Activated T-cell treated with anti-CD3 and anti-CD28 coated beads for 4 hours (primary cell): Measurements from ENCODE around the gene MRPL58.

Experiments
- DNase-seq: peaks from one replicate; pipeline ENCODE4 v3.0.0-alpha.2; 2020

The MRPL58 gene

DNA sequence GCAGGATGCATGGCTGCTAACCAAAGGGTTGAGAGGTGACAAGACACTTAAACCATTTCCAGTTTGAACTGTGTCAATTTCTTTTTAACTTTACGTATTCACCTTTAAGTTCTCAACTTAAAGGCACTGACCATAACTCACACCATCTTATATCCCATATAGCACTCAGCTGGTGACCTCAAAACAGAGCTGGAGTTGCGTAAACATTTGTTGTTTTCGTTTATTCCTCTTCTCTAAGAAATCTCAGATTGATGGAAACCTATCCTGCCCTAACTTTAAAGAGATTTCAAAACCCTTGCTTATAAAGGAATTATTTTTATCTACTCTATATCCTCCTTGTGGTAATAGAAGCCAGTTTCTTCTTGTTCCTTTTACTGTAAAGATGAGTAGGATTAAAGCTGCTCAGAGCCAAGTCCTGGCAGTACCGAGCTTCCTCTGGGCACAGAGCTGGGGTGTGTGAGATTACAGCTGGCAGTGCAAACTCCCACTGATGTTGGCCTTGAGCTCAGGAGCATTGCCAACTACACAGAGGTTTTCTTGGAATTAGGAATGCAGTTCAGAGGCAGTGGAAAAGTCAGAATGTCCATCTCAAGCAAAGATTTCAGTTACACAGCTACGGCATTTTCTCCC is 35.9 kb downstream of the MRPL58 start:
- no peak for DNase-seq

DNA sequence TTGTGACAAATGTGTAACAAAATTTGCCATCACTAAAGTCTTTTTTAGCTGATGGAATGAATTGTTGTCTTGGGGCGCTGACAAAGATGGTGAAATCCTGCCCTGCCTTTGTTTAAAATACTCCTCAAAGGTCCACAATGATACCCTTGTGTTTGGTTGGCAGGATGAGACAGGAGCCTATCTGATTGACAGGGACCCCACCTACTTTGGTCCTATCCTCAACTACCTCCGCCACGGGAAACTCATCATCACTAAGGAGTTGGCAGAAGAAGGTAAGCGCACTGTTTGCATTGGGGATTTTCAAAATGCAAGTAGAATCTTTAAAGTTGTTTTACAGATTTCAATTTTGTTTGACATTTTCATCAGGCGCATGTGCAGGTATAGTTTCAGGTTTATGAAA is 36.6 kb downstream of the MRPL58 start:
- DNase-seq: no peak

DNA sequence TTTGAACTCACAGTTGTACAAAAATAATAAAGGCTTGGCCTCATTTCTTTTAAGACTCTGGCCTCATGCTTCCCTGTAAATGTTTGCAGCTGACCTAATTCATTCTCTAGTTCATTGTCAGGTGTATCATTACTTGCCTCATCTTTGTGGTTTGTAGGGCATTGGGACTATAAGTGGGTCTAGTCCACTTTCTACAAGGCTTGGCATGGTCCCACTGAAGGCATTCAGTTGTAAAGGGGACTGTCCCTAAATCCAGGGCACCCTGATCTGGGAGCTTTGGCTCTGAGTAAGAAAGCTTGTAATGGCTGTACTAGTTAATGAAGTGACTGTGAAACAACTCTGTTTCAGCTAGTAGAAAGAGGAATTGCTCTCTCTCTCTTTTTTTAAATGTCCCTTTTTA is 37.2 kb downstream of the MRPL58 start:
- no peak for DNase-seq

DNA sequence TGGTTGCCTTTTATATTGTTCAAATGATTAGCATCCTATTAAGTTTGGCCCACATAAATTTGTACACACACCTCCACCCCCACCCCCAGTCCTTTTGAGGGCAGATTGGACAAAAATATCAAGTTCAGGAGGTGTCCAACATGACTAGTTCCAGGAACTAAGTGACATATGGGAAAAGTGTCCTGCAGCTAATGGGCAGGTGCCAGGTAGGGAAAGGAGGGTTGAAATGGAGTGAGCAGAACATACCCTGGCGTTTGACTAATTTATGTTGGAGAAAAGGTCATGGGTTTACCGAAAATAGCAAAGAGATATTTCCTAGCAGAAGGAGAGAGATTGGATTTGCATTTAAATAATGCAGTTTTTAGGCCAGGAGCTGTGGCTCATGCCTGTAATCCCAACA is 39.5 kb downstream of the MRPL58 start:
- no peak for DNase-seq

DNA sequence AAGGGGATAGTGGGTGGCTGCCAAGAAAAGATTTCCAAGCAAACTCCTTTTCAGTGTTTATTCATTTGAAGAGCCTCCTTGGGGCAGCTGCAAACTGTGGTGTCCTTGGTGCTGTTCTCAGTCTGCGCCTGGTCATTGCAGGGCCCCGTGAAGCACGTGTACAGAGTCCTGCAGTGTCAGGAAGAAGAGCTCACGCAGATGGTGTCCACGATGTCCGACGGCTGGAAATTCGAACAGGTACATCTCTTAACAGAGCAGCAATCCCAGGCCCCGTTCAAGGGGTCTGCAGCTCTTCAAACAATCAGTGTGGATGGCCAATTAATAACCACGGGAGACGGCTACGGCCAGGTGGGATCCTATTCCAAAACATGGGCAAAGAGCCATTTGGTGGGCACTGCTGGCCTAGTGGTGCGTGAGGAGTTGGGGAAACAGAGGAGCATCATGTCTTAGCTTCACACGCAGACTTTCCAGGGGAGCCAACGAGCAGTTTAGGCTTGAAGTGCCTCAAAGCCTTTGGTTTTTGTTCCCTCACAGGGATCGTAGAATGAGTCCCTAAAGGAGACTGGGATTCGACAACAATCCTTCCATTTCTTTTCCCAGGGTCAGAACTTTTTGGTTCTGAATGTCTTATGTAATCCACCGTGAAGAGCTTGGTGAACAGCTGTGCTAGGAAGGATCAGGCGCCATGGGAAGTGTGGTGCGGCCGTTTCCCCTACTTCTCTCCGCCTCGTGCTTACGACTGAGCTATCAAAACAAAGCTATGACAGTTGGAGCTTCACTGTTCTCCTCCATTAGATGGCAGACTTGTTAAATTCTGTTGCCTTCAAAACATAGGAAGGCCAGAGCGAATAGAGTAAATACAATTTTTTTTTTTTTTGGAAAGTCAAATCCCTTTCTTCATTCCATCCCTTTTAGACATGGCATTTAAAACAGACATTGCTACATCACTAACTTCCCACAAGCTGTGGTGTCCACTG is 47.2 kb downstream of the MRPL58 start:
- no peak for DNase-seq

DNA sequence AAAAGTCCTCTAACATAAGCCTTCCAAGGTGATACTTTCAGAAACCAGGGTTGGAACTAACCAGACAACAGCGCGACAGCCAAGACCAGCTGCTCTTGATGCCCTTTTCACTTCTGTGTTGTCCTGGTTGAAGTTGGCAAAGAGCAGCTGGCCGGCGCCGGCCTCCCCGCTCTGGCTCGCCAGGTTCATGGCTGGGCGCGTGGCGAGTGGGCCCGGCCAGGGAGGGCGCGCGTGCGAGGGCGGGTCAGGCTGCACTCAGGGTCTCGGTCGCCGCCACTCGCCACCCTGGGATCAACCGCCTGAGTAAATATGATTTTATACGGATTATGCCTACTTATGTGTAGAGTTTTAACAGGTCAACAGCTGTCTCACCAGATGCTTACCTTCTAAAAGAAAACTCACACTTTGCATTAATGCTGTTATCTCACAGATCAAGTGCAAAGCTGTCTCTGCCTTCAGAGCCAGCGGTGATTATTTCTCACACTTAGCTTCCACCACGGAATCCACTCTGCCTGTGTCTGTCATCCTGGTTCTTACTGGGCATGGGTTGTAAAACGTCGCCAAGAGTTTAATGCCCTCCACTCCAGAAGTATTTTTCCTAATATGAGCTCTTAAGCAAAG is 48.1 kb downstream of the MRPL58 start:
- no peak for DNase-seq

DNA sequence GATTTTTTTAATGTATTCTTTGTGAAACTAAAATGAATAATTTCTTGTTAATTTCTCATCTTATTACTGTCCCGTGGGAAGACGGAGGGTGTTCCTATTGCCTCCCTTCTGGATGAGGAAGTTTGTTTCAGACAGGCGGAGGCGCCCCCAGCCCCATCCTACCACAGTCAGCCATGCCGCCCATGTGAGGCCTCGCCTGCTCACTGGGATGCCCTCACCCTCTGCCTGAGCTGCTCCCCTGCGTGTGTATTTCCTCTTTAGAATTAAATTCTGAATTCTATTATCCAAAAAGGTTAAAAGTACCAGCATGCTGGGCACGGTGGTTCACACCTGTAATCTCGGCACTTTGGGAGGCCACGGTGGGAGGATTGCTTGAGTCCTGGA is 48.6 kb downstream of the MRPL58 start:
- DNase-seq: no peak

DNA sequence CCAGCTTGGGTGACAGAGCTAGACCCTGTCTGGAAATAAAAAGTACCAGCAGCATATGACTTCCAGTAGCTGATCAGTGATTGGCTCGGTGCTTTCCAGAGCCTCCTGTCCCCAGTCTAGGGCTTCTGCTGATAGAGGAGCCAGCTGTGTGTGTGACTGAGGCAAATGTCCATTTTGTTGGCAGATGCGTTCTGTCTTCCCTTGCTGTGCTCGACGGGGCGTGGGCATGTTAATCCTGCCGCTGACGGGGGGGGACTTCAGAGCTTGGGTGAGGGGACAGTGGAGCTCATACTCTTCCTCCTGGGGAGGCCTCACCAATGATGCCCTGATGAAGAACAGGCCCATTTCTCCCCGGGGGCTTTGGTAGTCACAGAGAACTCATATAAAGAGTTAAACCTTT is 49.1 kb downstream of the MRPL58 start:
- no peak for DNase-seq

DNA sequence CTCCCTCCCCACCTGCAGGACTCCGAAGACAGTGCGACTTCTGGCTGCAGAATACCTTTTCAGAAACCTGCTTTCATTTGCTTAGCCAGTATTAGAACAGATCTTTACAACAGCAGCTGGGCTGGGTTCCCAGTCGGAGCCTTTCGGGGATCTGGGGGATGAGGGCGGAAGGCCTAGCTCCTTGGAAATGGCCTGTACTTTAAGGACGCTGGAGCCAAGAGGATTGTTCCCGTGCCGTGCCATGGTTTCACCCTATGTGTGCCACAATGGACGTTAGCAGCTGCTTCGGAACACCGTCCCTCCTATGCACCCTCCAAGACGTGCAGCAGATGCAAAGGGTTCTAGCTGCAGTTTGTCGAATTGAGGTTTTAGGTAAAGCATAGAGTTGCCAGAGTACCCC is 50.7 kb downstream of the MRPL58 start:
- no peak for DNase-seq

DNA sequence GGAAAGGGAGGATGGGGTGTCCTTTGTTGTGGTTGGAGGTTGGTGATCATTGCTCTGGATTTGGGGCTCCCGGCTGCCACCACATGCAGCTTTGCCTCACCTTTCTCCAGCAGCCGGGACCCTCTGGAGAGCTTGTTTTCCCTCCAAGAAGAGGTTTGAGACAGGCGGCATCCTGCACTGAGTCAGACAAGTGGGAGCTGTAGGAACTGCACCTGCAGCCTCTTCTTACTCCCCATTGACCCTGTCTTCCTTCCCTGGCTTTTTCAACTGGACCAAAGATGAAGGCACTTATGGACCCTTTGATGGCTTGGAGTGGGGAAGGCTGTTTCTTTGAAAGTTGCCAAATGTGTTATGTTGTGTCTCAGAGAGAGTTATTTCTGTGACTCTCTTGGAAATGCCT is 51.2 kb downstream of the MRPL58 start:
- no peak for DNase-seq

DNA sequence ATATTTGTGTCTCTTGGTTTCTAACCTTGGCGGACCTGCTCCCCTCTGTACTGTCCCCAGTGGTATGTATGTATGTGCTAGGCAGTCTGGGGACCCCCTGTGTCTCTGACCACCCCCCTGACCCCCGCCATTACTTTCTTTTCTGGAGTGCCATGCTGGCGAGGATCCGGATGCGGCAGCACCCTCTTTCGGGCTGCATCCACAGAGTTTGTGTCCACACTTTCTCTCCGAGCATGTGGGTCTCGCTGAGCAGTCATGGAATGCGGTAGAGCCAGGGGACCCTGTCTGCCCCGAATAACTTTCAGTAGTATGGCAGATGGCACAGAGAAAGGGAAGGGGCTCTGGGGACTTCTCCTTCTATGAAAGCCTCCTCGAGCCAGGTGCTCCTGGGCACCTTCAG is 51.6 kb downstream of the MRPL58 start:
- DNase-seq: no peak

DNA sequence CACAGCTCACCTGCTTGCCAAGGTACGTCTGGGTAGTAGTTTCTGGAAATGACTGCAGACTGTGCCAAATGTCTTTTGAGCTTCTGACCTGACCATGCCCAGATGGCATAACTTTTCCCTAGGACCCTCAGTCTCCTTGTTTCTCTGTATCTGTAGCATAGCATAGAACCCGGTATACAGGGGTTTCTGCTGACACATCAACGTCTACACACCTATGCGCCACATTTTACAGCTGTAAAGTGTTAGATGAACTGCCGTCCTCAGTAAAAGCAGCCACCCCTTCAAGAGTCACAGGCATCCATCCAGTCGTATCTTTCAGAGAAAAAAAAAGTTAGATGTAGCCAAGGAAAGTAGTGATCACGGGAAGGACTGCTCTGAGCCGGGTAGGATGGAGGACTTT is 52.0 kb downstream of the MRPL58 start:
- DNase-seq: no peak

DNA sequence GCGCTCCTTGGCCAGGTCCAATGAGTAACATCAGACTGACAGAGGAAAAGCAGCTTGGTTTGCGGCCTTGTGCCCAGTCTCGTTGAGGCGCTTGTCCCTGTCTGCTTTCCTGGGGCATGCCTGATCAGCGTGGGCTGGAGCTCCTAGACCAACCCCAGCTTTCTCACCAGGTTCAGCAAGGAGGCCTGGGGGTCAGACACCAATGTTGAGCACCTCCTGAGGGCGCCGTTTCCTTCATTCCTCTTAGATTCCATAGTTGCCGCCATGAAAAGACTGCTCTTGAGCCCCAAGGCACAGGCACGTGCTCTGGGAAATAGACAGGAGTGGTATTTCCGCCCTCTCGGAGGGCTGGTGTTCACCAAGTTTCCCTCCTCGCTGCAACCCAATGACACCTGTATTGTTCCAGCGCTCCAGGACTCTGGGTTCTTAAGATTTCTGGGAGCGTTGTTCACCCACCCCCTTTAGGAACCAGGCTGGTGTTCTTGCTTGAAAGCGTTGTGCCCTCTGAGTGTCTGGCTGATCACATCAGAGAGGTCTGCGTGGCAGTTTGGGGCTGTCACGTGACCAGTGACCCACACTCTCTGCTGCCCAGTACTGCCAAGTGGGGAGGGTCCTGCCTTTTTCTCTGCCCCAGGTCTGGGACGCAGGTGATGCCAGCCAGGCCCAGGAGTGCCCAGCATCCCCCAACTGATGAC is 52.5 kb downstream of the MRPL58 start:
- DNase-seq: no peak

DNA sequence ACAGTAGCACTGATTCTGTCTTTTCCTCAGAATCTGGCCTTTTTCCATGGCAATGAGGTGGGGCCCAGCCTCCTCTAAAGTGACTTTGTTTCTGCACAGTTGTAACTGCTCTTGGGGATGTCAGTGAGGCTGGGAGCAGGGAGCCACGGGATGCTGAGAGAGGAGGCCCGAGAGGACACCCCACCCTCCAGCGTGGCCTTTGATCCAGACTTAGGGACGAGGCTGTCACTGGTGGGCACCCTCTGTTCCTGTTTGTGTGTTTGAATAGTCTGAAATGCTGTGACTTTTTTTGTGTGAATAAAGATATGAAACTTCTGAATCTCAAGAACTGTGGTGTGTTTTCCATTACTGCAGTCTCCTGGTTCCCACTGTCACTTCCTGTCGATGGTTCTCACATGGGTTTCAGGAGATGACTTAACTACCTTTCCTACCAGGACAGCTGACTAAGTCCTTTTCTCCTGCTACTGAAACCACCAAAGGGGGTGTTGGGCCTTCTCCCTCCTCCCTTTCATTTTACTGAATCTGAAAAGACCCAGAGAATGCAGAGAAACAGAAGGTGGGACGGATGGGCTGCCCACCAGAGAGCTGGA is 53.2 kb downstream of the MRPL58 start:
- DNase-seq: no peak

DNA sequence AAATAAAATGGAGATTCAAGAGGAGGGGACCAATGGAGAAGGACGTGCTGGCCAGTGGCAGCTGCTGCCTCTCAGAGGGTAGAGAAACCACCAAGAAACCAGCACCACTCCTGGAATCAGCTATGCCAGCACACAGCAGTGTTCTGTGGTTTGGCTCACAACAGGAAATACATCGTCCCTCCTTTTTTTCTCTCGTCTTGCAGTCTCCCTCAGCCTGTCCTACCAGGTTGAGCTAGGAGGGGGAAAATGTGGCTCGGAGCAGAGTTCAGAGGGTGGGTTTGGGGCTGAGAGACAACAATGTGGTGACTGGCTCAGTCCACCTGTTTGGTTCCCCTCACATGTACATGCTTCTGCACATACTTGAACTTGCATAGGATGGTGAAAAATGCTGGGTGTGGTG is 55.4 kb downstream of the MRPL58 start:
- no peak for DNase-seq

DNA sequence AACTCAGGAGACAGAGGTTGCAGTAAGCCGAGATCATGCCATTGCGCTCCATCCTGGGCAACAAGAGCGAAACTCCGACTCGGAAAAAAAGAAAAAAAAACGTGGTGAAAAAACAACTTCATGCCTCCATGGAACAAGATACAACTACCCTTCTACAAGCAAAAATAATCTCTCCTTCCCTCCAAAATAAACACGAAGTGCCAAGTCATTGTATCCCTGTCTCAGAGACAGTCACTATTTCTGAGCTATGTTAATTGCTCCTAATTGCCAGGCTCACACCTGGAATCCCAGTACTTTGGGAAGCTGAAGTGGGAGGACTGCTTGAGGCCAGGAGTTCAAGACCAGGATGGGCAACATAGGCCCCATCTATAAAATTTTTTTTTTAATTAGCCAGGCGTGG is 56.3 kb downstream of the MRPL58 start:
- DNase-seq: no peak

DNA sequence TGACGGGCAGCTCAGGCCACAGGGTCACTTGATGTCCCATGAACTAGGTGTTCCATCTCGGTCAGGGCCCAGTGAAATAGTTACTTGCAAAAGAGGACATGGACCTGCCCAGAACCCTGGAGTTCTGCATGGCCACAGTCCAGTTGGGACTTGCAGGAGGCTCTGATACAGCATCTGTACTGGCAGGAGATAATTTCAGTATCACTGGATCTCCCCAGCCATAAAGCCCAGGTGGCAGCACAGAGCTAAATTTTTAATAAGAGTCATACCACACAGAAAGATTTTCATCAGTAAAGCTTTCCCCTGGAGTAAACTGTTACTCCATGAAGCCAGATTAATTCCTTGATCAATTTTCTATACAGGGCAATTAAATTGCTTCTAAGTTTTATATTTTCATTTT is 57.3 kb downstream of the MRPL58 start:
- no peak for DNase-seq
